SK-N-MC (cell line): ENCODE data around the gene MRPL51.

ENCODE experiments used
- EZH2 ChIP-seq: fragments of 200-600 bp; sonication (generic); IDR thresholded peaks from one replicate; pipeline ENCODE4 v1.6.1; 2017; ENCODE audit warnings: antibody characterized with exemption
- FOXP2 ChIP-seq: optimal IDR thresholded peaks from 2 replicates; pipeline ENCODE3; 2011; ENCODE audit warnings: mild to moderate bottlenecking, moderate library complexity; ENCODE audit not compliant: insufficient read depth; ENCODE audit errors: extremely low read length, control extremely low read depth
- POLR2AphosphoS5 ChIP-seq: IDR thresholded peaks from 2 replicates; pipeline ENCODE4 v1.6.1; 2012; ENCODE audit warnings: mild to moderate bottlenecking, low read depth, low read length, borderline replicate concordance

DNA sequence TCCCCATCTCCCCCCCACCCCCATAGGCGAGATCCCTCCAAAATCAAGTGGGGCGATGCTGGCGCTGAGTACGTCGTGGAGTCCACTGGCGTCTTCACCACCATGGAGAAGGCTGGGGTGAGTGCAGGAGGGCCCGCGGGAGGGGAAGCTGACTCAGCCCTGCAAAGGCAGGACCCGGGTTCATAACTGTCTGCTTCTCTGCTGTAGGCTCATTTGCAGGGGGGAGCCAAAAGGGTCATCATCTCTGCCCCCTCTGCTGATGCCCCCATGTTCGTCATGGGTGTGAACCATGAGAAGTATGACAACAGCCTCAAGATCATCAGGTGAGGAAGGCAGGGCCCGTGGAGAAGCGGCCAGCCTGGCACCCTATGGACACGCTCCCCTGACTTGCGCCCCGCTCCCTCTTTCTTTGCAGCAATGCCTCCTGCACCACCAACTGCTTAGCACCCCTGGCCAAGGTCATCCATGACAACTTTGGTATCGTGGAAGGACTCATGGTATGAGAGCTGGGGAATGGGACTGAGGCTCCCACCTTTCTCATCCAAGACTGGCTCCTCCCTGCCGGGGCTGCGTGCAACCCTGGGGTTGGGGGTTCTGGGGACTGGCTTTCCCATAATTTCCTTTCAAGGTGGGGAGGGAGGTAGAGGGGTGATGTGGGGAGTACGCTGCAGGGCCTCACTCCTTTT lies 44.0 kb upstream of the MRPL51 start:
- TF ChIP-seq EZH2 (no peak), POLR2AphosphoS5 (no peak; the same call in 1 of the 2 replicates), FOXP2 (no peak)
